Measurements from ENCODE around the gene RYR1. TPM values are rescaled to one million over a fixed set of nuclear protein-coding genes. Genes with fewer than 3 reads are reported as not detected.
A peak's percentile ranks its signal among the peaks of the same experiment; 100 is the strongest.

Gene RYR1
- total and polyA plus RNA-seq, 2 experiments from 2014 or later, result 0.07 to 0.21 TPM

- Histone ChIP-seq H3K36me3 (replicated peaks; ENCODE audit: insufficient read depth, low read depth) (no peaks in the 10 kb centered on the region), H3K4me3 (no peak overlapping the region), H3K9me2 (replicated peaks; ENCODE audit: insufficient read depth) (no peaks in the 10 kb centered on the region), H3K4me1 (ENCODE audit: insufficient read depth) (no peaks in the 10 kb centered on the region), H3K4me2 (no peak overlapping the region), H3K9me3 (ENCODE audit: low read depth) (no peaks in the 10 kb centered on the region), H3K27me3 (no peaks in the 10 kb centered on the region), H3K27ac (peak overlapping the region; percentile 68), H3K79me2 (no peaks in the 10 kb centered on the region), H4K20me1 (ENCODE audit: insufficient read depth, poor library complexity, severe bottlenecking) (no peaks in the 10 kb centered on the region), H2AFZ (no peak overlapping the region)
- TF ChIP-seq EZH2phosphoT487 (IDR thresholded peaks at IDR 0.05; ENCODE audit: low read depth, severe bottlenecking, unreplicated experiment), result no peak
- TF ChIP-seq CTCF (IDR thresholded peaks at IDR 0.05; ENCODE audit: poor library complexity), result no peak
- TF ChIP-seq EZH2 (IDR thresholded peaks at IDR 0.05; ENCODE audit: borderline replicate concordance), result no peak
- 68% methylated on average over 6 of the region's 6 CpGs for WGBS (ENCODE audit: low lambda C conversion rate, missing lambda C conversion rate)
- DNase-seq (ENCODE audit: low spot score), result peak; percentile 81
Measured at GRCh38 chr19:38392707-38393308, 40.7 kb upstream of the RYR1 start.

DNA sequence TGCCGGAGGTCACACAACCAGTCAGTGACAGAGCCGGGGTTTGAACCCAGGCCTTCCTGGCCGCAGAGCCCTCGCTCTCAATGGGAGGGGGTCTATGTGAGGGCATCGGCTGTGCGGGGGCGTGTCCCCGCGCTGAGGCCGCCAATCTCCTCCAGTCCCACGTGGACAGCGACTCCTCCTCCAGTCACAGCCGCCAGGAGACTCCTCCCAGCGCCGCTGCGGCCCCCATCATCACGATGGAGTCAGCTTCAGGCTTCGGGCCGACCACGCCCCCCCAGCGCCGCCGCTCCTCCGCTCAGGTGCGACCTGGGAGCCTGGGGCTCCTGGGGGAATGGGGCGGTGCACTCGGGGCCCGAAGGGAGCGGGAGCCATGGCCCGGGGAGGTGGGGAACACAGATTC lies 39.0 kb upstream of the RYR1 start:
- Histone ChIP-seq H3K4me3 (no peak overlapping the region), H3K36me3 (replicated peaks; ENCODE audit: insufficient read depth, low read depth) (no peaks in the 10 kb centered on the region), H3K9me2 (replicated peaks; ENCODE audit: insufficient read depth) (no peaks in the 10 kb centered on the region), H3K4me2 (no peak overlapping the region), H3K27ac (no peak overlapping the region), H4K20me1 (ENCODE audit: insufficient read depth, poor library complexity, severe bottlenecking) (no peaks in the 10 kb centered on the region), H3K79me2 (no peaks in the 10 kb centered on the region), H3K4me1 (ENCODE audit: insufficient read depth) (no peaks in the 10 kb centered on the region), H3K27me3 (no peaks in the 10 kb centered on the region), H2AFZ (no peak overlapping the region), H3K9me3 (ENCODE audit: low read depth) (no peaks in the 10 kb centered on the region)
- WGBS (ENCODE audit: low lambda C conversion rate, missing lambda C conversion rate), result 23% methylated on average over 26 of the region's 30 CpGs
- TF ChIP-seq EZH2phosphoT487 (IDR thresholded peaks at IDR 0.05; ENCODE audit: low read depth, severe bottlenecking, unreplicated experiment), result no peak
- TF ChIP-seq EZH2 (IDR thresholded peaks at IDR 0.05; ENCODE audit: borderline replicate concordance), result no peak
- no peak for TF ChIP-seq CTCF (IDR thresholded peaks at IDR 0.05; ENCODE audit: poor library complexity)
- peak; percentile 54 for DNase-seq (ENCODE audit: low spot score)

- H3K4me3 ChIP-seq, result no peak overlapping the region
Measured at GRCh38 chr19:38395381-38396114, 37.9 kb upstream of the RYR1 start.

GRCh38 chr19:38399081-38399480 lies 34.4 kb upstream of the RYR1 start:
- Histone ChIP-seq H3K36me3 (replicated peaks; ENCODE audit: insufficient read depth, low read depth) (no peaks in the 10 kb centered on the region), H3K27me3 (no peaks in the 10 kb centered on the region), H2AFZ (no peak overlapping the region), H4K20me1 (ENCODE audit: insufficient read depth, poor library complexity, severe bottlenecking) (no peaks in the 10 kb centered on the region), H3K9me2 (replicated peaks; ENCODE audit: insufficient read depth) (no peaks in the 10 kb centered on the region), H3K79me2 (peaks cover 2% of the 10 kb centered on the region), H3K4me3 (no peak overlapping the region), H3K9me3 (ENCODE audit: low read depth) (no peaks in the 10 kb centered on the region), H3K4me1 (ENCODE audit: insufficient read depth) (no peaks in the 10 kb centered on the region), H3K27ac (no peak overlapping the region), H3K4me2 (no peak overlapping the region)
- no peak for DNase-seq (ENCODE audit: low spot score)
- WGBS (ENCODE audit: low lambda C conversion rate, missing lambda C conversion rate), result 88% methylated on average over 4 of the region's 9 CpGs
- TF ChIP-seq EZH2 (IDR thresholded peaks at IDR 0.05; ENCODE audit: borderline replicate concordance) (no peak), EZH2phosphoT487 (IDR thresholded peaks at IDR 0.05; ENCODE audit: low read depth, severe bottlenecking, unreplicated experiment) (no peak), CTCF (IDR thresholded peaks at IDR 0.05; ENCODE audit: poor library complexity) (no peak)

More at GRCh38 chr19:38395381-38396114, 37.9 kb upstream of the RYR1 start:
- Histone ChIP-seq H3K9me2 (replicated peaks; ENCODE audit: insufficient read depth) (no peaks in the 10 kb centered on the region), H3K79me2 (no peaks in the 10 kb centered on the region), H3K4me2 (no peak overlapping the region), H2AFZ (no peak overlapping the region), H3K9me3 (ENCODE audit: low read depth) (no peaks in the 10 kb centered on the region), H3K4me1 (ENCODE audit: insufficient read depth) (no peaks in the 10 kb centered on the region), H3K27me3 (no peaks in the 10 kb centered on the region), H3K27ac (no peak overlapping the region), H3K36me3 (replicated peaks; ENCODE audit: insufficient read depth, low read depth) (no peaks in the 10 kb centered on the region), H4K20me1 (ENCODE audit: insufficient read depth, poor library complexity, severe bottlenecking) (no peaks in the 10 kb centered on the region)
- DNase-seq (ENCODE audit: low spot score), result no peak
- WGBS (ENCODE audit: low lambda C conversion rate, missing lambda C conversion rate), result over 99% methylated on average over 42 of the region's 86 CpGs
- no peak for TF ChIP-seq EZH2phosphoT487 (IDR thresholded peaks at IDR 0.05; ENCODE audit: low read depth, severe bottlenecking, unreplicated experiment)

Data from hepatocyte (in vitro differentiated cells).